HG03432 (cell line): Measurements from ENCODE around the gene PSMB11.
A peak's percentile ranks its signal among the peaks of the same experiment; 100 is the strongest.
"Not testable (repeated sequence)": the region's sequence is repeated elsewhere in the genome, so short reads cannot be mapped to it uniquely, and the experiment has no call there.

Source experiments
- ATAC-seq: cut with Tn5 transposase; IDR thresholded peaks from one replicate; pipeline ENCODE4 v1.9.1; 2021; ENCODE audit warnings: mild to moderate bottlenecking, moderate library complexity; ENCODE audit not compliant: unreplicated experiment

Gene PSMB11, protein sequence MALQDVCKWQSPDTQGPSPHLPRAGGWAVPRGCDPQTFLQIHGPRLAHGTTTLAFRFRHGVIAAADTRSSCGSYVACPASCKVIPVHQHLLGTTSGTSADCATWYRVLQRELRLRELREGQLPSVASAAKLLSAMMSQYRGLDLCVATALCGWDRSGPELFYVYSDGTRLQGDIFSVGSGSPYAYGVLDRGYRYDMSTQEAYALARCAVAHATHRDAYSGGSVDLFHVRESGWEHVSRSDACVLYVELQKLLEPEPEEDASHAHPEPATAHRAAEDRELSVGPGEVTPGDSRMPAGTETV

DNA sequence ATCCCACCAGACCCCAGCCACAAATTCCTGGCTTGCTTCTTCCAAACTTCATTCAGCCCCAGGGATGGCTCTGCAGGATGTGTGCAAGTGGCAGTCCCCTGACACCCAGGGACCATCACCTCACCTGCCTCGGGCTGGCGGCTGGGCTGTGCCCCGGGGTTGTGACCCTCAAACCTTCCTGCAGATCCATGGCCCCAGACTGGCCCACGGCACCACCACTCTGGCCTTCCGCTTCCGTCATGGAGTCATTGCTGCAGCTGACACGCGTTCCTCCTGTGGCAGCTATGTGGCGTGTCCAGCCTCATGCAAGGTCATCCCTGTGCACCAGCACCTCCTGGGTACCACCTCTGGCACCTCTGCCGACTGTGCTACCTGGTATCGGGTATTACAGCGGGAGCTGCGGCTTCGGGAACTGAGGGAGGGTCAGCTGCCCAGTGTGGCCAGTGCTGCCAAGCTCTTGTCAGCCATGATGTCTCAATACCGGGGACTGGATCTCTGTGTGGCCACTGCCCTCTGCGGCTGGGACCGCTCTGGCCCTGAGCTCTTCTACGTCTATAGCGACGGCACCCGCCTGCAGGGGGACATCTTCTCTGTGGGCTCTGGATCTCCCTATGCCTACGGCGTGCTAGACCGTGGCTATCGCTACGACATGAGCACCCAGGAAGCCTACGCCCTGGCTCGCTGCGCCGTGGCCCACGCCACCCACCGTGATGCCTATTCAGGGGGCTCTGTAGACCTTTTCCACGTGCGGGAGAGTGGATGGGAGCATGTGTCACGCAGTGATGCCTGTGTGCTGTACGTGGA lies at the start of gene PSMB11:
Gene PSMB11 (plus strand): TSS at position 51 of the 804 bp plus-strand sequence. CDS start 14 bp downstream, at position 65.
- no peak for ATAC-seq

DNA sequence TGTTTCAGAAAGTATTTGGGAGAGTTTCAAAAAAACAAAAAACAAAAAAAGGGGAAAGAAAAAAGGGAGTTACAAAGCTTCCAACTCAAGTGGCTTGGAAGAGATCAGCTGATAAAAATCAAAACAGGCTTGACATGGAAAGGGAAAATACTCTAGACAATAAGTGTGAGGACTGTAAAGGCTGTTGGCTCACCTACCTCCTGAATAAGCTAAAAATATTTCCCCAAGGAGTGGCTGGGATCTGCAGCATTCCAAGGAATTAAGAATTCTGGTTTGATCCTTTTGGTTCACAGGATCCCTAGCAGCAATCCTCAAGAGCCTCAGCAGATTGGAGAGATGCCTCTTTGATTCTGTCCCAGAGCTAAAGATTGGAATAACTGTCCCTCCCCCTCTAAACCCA lies 48.5 kb upstream of the PSMB11 start:
- ATAC-seq: no peak

DNA sequence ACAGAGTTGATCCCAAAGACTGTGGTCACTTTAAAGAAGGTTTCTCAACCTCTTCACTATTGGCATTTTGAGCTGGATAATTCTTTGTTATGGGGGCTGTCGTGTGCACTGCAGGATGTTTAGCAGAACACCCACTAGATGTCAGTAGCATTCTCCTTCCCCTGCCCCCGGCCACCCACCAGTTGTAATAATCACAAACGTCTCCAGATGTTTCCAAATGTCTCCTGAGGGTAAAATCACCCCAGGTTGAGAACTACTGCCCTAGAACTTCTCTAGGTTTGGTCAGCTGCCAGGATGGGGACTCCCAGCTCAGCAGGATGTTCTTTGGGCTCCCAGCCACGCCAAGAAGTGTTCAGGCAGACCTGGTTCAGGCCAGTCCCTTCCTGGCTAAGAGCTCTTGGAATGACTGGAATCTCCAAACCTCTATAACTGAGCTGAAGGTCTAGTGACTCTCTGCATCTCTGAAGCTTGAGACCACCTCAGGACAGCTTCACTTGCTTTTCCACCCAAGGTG lies 47.2 kb upstream of the PSMB11 start:
- ATAC-seq: peak; percentile 53

DNA sequence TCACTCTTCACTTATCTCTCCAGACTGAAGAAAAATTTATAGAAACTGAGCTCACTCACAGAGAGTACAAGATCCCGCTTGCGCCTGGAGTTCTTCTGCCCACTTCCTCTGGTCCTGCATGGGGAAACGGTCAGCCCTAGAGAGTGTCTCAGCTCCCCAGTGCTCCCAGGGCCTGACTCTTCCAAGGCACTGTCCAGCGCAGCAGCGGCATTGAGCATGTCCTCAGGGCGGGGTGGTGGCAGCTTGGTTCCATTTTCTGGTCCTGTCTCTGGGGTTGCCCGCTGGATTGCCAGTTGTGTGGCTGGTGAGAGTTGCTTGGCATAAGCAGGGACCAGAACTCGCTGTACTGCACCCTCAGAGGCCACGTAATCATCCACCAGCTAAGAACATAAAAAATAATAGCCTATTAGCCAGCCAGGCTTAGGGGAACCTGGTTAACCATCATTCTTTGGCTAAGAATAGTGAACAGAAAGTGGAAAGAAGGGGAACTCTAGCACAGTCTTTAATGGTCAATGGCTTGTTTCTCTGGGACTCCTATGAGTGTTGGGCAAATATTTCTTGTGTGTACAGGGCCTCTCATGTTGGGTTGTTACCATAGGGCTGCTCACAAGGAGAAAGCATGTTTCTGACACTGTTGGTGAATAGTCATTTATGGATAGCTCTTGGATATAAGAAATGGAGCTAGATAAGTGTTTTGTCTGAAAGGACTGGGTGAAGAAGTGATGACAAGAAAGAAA lies 46.0 kb upstream of the PSMB11 start:
- ATAC-seq: no peak

DNA sequence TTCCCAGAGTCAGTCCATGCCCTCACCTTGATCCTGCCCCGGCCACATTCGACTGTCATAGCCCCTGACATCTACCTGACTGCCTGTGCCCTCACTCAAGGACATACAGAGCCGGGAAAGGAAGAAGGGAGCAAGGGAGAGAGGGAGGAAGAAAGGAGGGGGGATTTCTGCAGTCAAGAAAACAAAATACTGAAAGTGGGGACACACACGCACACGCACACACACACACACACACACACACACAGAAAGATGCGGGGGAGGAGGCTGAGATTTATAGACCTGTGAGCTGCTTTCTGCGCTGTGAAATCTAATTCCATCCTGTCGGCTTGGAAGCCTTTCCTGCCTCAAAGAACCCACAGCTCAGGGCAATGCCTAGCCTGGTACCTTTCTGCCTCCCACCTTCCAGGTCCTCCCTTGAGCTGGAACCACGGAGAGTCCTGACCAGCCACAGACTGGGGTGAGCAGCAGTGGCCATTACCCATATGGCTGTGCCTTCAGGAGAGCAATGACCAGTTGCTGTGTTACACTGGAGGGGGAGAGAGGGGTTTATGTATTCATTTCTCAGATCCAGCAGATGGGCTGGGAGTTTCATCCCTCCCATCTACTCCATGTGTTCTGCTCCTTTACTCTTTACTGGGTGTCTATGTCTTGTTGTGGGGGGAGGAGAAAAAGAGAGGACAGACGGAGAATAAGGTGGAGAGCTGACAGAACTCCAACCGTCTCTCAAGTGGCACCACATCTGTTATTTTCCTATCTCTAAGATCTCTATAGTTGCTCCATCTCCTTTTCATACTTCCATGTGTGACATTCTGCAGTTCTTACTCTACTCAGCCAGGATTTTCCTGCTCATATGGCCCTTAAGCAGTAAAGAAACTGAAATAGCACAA lies 45.0 kb upstream of the PSMB11 start:
- ATAC-seq: no peak

DNA sequence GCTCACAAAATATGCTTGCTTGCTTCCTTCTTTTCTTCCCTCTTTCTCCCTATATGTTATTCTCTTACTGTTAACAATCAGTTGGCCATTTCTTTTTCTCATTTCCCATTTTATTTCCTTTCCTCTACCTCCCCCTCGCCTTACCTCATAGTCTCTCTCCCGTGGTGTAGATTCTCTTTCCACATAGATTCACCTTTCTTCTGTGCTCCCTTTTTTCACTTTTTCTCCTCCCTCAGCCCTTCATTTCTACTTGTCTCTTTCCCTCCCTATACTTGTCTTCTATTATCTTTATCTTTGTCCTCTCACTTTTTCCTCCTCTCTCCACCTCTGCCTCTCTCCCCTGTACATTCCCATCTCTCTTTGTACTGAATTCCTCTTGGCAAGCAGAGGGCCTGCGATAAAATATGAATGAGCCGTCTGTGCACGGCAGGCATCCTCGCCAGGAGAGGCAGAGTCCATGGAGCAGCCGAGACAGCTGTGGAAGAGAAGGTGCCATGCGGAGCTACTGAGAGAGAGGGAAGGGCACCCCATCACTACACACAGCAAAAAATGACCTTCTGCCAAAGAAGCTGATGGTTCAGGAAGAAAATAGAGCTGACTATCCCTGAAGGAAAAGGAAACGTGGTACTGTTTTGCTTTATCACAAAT lies 44.2 kb upstream of the PSMB11 start:
- ATAC-seq: no peak

DNA sequence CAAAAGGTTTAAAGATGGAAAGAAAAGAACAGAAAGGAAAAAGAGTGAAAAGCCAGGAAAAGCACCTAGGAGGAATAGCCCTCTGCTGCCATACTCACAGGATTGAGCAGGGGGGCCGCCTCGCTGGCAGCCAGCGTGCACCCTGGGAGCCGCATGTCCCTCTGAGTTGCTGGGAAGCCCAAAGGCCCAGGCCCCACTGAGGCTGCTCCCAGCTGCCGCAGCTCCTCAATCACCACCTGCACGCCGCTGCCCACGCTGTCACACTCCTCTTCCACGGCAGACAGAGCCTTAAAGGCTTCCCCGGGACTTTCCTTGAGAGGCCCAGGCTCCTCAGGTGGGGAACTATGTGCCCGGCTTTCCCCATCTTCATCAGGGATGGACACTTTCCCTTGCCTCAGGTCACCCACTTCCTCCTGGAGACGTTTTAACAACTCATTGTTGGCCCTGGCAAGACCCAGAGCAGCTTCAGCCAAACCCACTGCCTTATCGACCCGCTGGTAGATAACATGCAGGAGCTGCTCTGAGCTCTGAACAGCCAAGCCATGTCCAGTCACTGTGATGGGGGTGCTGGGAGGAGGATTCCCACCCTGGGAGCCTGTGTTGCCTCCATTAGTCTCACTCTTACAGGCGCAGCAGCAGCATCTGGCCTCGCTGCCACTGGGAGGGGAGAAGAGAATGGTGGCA lies 43.5 kb upstream of the PSMB11 start:
- ATAC-seq: no peak

DNA sequence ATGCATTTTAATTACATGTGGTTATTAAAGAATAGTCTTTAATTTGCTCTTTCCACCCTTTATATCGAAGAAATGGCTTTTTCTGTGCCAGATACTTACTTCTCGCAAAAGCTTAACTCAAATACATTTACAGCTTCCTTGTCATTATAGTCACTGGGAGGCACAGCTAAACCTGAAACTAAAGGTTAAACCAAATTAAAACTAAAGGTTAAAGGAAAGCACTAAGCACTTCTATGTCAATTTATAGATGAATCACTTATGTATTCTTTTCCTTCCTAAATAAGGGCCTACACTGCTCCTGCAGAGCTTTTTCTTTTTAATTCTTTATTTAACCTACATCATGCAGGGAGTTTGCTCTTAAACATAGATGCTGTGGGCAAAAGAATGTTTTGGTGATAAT lies 41.2 kb upstream of the PSMB11 start:
- ATAC-seq: no peak

DNA sequence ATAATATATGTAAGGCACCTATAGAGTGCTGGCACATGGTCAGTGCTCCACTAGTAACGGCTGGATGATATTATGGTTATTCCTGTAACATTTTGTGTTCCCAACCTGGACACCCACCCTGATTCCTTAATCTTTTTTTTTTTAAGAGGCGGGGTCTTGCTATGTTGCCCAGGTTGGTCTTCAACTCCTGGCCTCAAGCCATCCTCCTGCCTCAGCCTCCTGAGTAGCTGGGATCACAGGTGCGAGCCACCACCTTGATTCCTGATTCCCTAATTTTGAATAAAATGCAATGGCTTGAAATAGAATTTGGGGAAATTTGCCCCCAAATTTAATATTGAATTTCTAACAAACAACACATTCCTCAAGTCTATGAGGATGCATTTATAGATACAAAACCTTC lies 39.4 kb upstream of the PSMB11 start:
- ATAC-seq: no peak

DNA sequence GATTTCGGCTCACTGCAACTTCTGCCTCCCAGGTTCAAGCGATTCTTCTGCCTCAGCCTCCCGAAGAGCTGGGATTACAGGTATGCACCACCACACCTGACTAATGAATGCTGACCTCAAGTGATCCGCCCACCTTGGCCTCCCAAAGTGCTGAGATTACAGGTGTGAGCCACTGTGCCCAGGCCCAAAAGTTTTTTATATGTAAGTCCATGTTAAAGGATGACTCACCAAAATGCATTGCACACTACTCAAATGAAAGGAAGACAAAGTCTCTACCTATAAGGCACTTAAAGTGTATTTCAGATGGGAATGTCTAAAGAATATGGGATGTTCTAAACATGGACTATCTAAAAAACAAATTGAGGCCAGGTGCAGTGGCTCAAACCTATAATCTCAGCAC lies 37.7 kb upstream of the PSMB11 start:
- ATAC-seq: not testable (repeated sequence)

DNA sequence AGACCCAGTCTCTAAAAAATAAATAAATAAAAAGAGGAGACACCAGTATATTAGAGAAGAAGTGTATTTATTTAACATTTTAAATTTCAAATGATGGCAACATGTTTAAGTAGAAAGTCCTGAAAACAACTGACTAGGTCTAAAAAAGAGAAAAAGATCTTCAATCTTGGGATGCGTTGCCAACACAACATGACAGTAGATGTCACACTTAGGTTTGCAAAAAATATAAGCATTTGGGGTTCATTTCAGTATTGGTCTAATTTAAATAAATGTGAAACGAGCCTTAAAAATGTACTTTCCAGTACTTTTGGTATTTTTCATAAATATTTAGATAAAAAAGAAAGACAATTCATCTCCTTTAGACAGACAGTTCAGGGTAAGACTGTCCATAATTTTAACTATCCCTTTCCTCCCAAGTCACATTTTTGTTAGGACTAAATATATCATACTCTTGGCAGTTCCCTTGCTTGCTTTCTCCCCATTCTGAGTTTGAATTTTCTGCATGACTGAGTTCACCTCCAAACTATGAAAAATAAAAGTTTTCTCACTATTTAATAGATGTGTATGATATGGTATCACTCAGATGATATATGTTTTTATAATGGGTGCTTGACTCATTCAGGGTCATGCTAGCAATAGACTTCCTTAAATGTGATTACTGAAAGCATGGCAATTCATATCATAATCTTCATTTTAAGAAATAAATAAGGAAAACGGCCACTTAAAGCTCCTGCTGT lies 36.4 kb upstream of the PSMB11 start:
- no peak for ATAC-seq

DNA sequence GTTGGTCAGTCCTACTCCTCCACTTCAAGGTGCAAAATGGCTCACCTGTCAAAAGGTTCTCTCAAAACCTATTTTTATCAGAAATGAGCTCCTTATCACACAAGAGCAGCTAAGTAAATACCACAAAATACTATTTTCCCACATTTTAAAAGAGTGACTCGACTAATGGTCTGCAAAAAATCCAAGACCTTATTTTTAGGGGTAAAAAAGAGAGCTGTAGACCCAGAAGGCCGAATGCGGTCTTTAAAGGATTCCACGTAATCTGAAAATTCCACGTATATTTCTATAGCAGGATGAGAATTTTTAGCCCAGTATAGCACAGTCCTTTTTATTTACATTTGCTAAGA lies 35.9 kb upstream of the PSMB11 start:
- ATAC-seq: no peak

DNA sequence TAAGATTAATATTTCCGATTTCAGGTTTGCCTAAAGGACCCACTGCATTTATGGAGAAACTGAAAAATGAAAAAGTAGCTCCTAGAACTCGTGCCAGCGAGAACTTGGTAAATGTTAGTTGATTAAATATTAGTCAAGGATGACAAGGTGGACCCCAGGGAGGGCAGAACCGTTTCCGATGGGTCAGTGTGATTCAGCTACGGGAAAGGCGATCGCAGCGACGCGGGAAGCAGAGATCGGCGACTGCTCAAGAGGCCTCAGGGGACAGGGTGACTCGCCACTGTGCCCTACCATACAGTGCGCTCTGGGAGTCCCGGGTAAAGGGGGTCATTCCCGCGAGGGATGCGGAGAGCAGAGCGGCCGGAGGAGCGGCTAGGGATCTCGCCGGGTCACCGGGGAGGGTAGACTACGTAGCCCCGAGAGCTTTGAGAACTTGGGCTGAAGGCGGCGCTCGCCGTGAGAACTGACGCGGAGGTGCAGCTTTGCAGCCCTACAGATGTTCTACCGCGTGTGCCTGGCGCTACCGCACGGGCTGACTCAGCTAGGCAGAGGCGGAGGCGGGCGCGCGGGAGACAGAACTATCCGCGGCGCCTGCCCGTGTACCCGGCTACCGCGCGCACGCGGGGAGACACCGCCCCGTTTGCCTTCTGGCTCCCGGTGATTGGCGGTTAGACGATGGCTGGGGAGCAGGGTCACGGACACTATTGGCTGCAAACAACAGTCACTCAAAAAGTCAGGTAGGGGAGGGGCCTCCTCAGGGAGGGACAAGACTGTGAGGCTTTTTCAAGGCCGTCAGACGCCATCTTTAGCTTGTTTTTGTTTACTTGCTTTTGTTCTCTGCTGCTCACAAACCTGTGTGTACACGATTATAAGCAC lies 35.2 kb upstream of the PSMB11 start:
- ATAC-seq: peak; percentile 96

DNA sequence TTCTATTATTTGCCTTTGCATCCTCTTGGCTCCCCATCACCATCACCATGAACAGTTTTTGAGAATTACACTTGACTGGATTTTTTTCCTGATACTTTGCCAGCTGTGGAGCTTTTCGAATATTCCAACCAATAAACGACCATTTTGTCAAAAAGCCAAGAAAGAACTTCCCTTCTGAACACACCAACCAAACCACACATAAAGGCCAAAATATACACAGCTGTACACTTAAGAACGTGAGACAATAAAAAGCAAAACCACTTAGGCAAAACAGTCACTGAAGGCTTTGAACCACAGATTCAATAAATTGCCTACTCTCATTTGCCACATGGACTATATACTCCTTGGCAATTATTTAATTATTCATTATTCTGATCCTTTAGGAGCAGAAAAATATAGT lies 33.2 kb upstream of the PSMB11 start:
- ATAC-seq: no peak

DNA sequence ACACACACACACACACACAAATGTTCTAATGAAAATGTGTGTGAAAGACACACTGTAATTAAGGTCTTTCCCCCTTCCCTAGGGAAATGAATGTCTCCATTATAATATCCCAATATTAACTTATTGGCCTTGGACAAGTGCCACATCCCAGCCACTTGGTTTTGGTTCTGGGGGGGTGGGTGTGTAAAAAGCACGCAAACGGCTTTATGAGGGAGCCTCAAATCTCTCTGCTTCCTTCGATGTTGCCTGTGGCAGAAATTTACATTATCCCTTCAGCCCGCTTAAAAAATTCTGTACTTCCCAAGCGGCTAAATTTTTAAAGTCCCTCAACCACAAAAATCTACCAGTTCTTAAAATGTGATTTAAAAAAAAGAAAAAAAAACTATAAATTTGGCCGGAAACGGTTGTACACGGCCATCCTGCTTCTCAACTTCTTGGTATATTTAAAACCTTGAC lies 32.5 kb upstream of the PSMB11 start:
- no peak for ATAC-seq

DNA sequence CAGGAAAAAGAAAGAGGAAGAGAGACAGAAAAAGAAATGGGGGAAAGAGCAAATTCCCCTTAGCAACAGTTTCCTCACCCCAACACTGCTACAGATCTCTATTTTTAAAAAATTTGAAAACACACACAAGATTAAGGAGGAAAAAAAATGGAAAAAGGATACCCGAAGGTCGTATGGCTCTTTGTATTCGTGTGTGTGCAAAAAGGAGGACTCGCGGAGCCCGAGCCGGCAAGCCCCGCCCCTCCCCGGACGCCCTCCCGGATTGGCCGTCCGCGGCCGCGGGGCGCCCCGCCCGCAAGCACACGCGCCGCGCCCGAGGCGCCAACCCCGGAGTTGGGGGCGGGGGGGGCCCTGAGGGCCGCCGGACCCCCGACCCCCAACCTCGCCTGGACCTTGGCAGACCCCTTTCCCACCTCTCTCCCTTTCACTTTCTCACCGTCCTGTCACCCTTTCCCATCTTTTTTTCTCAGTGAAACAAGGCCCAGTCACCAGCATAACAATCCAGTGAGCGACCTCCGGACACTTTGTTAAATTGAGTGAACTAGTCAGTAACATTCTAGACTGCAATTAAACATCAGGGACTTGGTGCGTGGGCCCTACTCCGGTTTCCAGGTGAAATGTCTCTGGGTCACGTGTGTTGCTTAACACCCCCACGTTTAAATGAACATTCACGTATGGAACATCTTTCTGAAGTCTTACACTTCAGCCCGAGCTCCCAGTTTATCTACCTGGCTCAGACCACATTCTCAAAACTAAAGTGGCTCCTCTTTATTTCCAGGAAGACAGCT lies 31.9 kb upstream of the PSMB11 start, which contains the start of gene C14orf93:
Gene C14orf93 (minus strand): TSS at position 205 of the 788 bp plus-strand sequence. CDS start 11,120 bp downstream, outside the sequence.
- ATAC-seq: peak; percentile 32
